K562 (cell line): Measurements from ENCODE around the gene SLC6A7. TPM values are rescaled to one million over a fixed set of nuclear protein-coding genes. Genes with fewer than 3 reads are reported as not detected.

Experiments
- ATAC-seq: fragments of 200-7000 bp; cut with Tn5 transposase; 3 replicates; pipeline ENCODE4 v1.9.1; 2020; ENCODE audit warnings: moderate library complexity
- BruUV-seq: library from RNA; stranded (reverse); fragments of 400-500 nt; replicated peaks from 2 replicates; lab custom pipeline; 2021; lab: Mats Ljungman, UMichigan
- CTCF ChIA-PET: fragments of 300-600 bp; formaldehyde crosslinking; extraction: SDS; loops from one replicate; lab custom pipeline; 2021; ENCODE audit warnings: low intra/inter-chr PET ratio; lab: Yijun Ruan, JAX
- POLR2A ChIA-PET: fragments of 300-600, 350-650 bp; sonication (Branson Sonifier 250); formaldehyde crosslinking; extraction: SDS; loops from one replicate; lab custom pipeline; 2021; ENCODE audit warnings: antibody characterized with exemption, inconsistent platforms; lab: Yijun Ruan, JAX
- DNase-seq, 4 experiments: peaks; one replicate each; pipeline versions ENCODE4 v3.0.0 to v3.0.0-alpha.2; 2011 to 2018; ENCODE audit warnings: low spot score in 3 of 4, mixed read lengths in 3 of 4; ENCODE audit errors: extremely low read depth in 1 of 4
- FAIRE-seq: peaks from 2 replicates; lab custom pipeline; 2011; peaks lifted over from hg19 to GRCh38; lab: Jason Lieb, UNC
- H2AFZ ChIP-seq: 2 replicates; pipeline ENCODE4 v1.6.0; 2011; ENCODE audit warnings: low read depth, low read length, control low read depth, inconsistent platforms
- H3K27ac ChIP-seq: fragments of 200-600 bp; 3 replicates; pipeline ENCODE4 v1.8.0; 2011; ENCODE audit warnings: low read depth, mild to moderate bottlenecking, control low read depth, inconsistent platforms, low read length, moderate library complexity, mixed read lengths; ENCODE audit errors: extremely low read depth
- H3K27me3 ChIP-seq, 2 experiments: fragments of 300-600 bp in 1 of 2; 2 replicates in 1 of 2; 3 replicates in 1 of 2; pipeline versions ENCODE4 v1.6.0 to v1.8.0; 2011; ENCODE audit warnings: inconsistent platforms in 2 of 2, low read length in 2 of 2, mild to moderate bottlenecking in 1 of 2, mixed read lengths in 1 of 2, moderate library complexity in 1 of 2; ENCODE audit not compliant: control insufficient read depth in 2 of 2, insufficient read depth in 2 of 2
- H3K36me3 ChIP-seq: fragments of 300-600 bp; 3 replicates; pipeline ENCODE4 v1.8.0; 2011; ENCODE audit warnings: mild to moderate bottlenecking, low read length, inconsistent platforms; ENCODE audit not compliant: control insufficient read depth, insufficient read depth
- H3K4me1 ChIP-seq, 2 experiments: fragments of 200-600 bp in 1 of 2; replicated peaks in 1 of 2; 2 replicates in 1 of 2; 3 replicates in 1 of 2; pipeline versions ENCODE4 v1.5.1 to v1.8.0; 2011; ENCODE audit warnings: inconsistent platforms in 2 of 2, low read length in 2 of 2, mild to moderate bottlenecking in 1 of 2, mixed read lengths in 1 of 2, moderate library complexity in 1 of 2; ENCODE audit not compliant: control insufficient read depth in 2 of 2, insufficient read depth in 2 of 2
- H3K4me2 ChIP-seq: 2 replicates; pipeline ENCODE4 v1.6.1; 2011; ENCODE audit warnings: low read length, control low read depth, inconsistent platforms, mixed read lengths; ENCODE audit not compliant: insufficient read depth
- H3K4me3 ChIP-seq: fragments of 200-600 bp; sonication (generic), shearing (Covaris generic); 2 replicates; pipeline ENCODE4 v1.5.1; 2016; ENCODE audit warnings: control low read depth, inconsistent platforms
- H3K79me2 ChIP-seq: fragments of 200-600 bp; 3 replicates; pipeline ENCODE4 v1.8.0; 2011; ENCODE audit warnings: low read length, inconsistent platforms; ENCODE audit not compliant: control insufficient read depth, insufficient read depth
- H3K9ac ChIP-seq, 2 experiments: 2 replicates each; pipeline versions ENCODE4 v1.6.0 to v1.6.1; 2011; ENCODE audit warnings: low read depth in 2 of 2, low read length in 2 of 2, control low read depth in 1 of 2, inconsistent platforms in 1 of 2, mild to moderate bottlenecking in 1 of 2, mixed read lengths in 1 of 2; ENCODE audit not compliant: insufficient read depth in 1 of 2
- H3K9me1 ChIP-seq: one replicate; pipeline ENCODE4 v1.6.0; 2011; ENCODE audit warnings: inconsistent platforms, mild to moderate bottlenecking, low read length, moderate library complexity; ENCODE audit not compliant: control insufficient read depth, insufficient read depth
- H3K9me3 ChIP-seq: replicated peaks from 2 replicates; pipeline ENCODE4 v1.5.1; 2011; ENCODE audit warnings: low read depth, low read length, inconsistent platforms; ENCODE audit not compliant: control insufficient read depth, insufficient read depth
- H4K20me1 ChIP-seq: replicated peaks from 2 replicates; pipeline ENCODE4 v1.6.1; 2011; ENCODE audit warnings: low read length, inconsistent platforms, mixed read lengths; ENCODE audit not compliant: control insufficient read depth, insufficient read depth
- CBFA2T2 ChIP-seq: fragments of 450-650 bp; conservative IDR thresholded peaks from 2 replicates; pipeline ENCODE4 v1.6.1; 2017; ENCODE audit warnings: mild to moderate bottlenecking
- CBFA2T3 ChIP-seq: fragments of 450-650 bp; IDR thresholded peaks from 2 replicates; pipeline ENCODE4 v1.6.1; 2017
- KLF13 ChIP-seq: fragments of 450-650 bp; IDR thresholded peaks from 2 replicates; pipeline ENCODE4 v1.6.1; 2016; ENCODE audit warnings: missing genetic modification characterization, low read depth, mild to moderate bottlenecking, missing compliant biosample characterization, moderate library complexity, borderline replicate concordance
- MAZ ChIP-seq, 2 experiments: fragments of 450-650 bp in 1 of 2; sonication (generic) in 1 of 2; formaldehyde crosslinking; IDR thresholded peaks in 1 of 2; conservative IDR thresholded peaks in 1 of 2; 2 replicates each; pipeline versions ENCODE4 v1.4.0 to v1.5.0; 2020; ENCODE audit warnings: mild to moderate bottlenecking in 1 of 2, missing genetic modification reagents in 1 of 2
- MEF2D ChIP-seq: conservative IDR thresholded peaks from 2 replicates; pipeline ENCODE4 v1.6.1; 2016; ENCODE audit warnings: low read depth, missing genetic modification characterization, missing compliant biosample characterization
- MEIS2 ChIP-seq: fragments of 450-650 bp; IDR thresholded peaks from 2 replicates; pipeline ENCODE4 v1.6.1; 2014; ENCODE audit warnings: mild to moderate bottlenecking; ENCODE audit not compliant: partially characterized antibody
- NR2C1 ChIP-seq, 2 experiments: fragments of 450-650 bp; IDR thresholded peaks; 2 replicates each; pipeline ENCODE4 v1.6.1; 2017; ENCODE audit warnings: mild to moderate bottlenecking in 2 of 2, antibody characterized with exemption in 1 of 2, inconsistent platforms in 1 of 2, missing compliant biosample characterization in 1 of 2, missing genetic modification characterization in 1 of 2
- RBM17 ChIP-seq: fragments of 200-400 bp; formaldehyde crosslinking; IDR thresholded peaks from 2 replicates; pipeline ENCODE4 v1.6.1; 2017; ENCODE audit warnings: low read depth, mild to moderate bottlenecking, low read length, borderline replicate concordance
- SIRT6 ChIP-seq: IDR thresholded peaks from one replicate; pipeline ENCODE4 v1.6.1; 2012; ENCODE audit warnings: low read depth, mild to moderate bottlenecking, control low read depth, inconsistent platforms, low read length, moderate library complexity
- SMAD2 ChIP-seq: fragments of 150-350 bp; IDR thresholded peaks from 2 replicates; pipeline ENCODE4 v1.6.1; 2014; ENCODE audit warnings: low read depth, mild to moderate bottlenecking, low read length
- TCF3 ChIP-seq: sonication (generic); formaldehyde crosslinking; IDR thresholded peaks from 2 replicates; pipeline ENCODE4 v1.4.0; 2020; ENCODE audit warnings: mild to moderate bottlenecking, missing genetic modification reagents
- WGBS: fragments of 100-300 bp; shearing (Covaris generic); methylation state at CpG from one replicate; pipeline ENCODE4 v1.1.6; 2016; ENCODE audit warnings: low coverage, mixed read lengths; ENCODE audit not compliant: insufficient coverage; ENCODE audit errors: missing lambda C conversion rate; 5-methylcytosine and 5-hydroxymethylcytosine counted together
- in situ Hi-C: fragments of 300-500 bp; cut with MboI; formaldehyde crosslinking; loops from 4 replicates; pipeline ENCODE4 v1.15.0; 2018; ENCODE audit warnings: inconsistent platforms, mixed read lengths
- intact Hi-C: fragments of 100-400 bp; cut with micrococcal nuclease; formaldehyde crosslinking; loops from 2 replicates; pipeline ENCODE4 v1.14.2; 2022
- polyA plus RNA-seq, 8 experiments: library from polyadenylated mRNA; depleted of rRNA in 4 of 8; stranded (reverse) in 5 of 8; unstranded in 3 of 8; fragments of >200 nt; fragmentation: Nextera tagmentation in 2 of 8; fragmentation: Illumina TruSeq in 1 of 8; extraction: Ambion mirVana in 2 of 8; extraction: Trizol in 1 of 8; gene quantifications; 2 replicates each; pipeline versions ENCODE4 v1.2.1 to v1.2.3, GENCODE V29; 2011 to 2014; ENCODE audit warnings: inconsistent platforms in 1 of 8, missing spikeins in 1 of 8
- total RNA-seq, 7 experiments: library from RNA; depleted of rRNA in 6 of 7; stranded (reverse); fragments of >200 nt in 6 of 7; fragmentation: Illumina TruSeq in 2 of 7; extraction: Trizol in 2 of 7; gene quantifications; 2 replicates each; pipeline versions ENCODE4 v1.2.1 to v1.2.3, GENCODE V29; 2011 to 2021; ENCODE audit warnings: low replicate concordance in 1 of 7
- TF ChIP-seq, protein P1 (sequence below): sonication (generic); formaldehyde crosslinking; IDR thresholded peaks from 2 replicates; pipeline ENCODE4 v1.9.0; 2022; ENCODE audit warnings: mild to moderate bottlenecking, missing genetic modification reagents
- TF ChIP-seq, protein P2 (sequence below): sonication (generic); formaldehyde crosslinking; IDR thresholded peaks from 2 replicates; pipeline ENCODE4 v1.8.1; 2023; ENCODE audit warnings: mild to moderate bottlenecking, missing genetic modification reagents
- TF ChIP-seq, protein P3 (sequence below): sonication (generic); formaldehyde crosslinking; IDR thresholded peaks from 2 replicates; pipeline ENCODE4 v1.8.0; 2022; ENCODE audit warnings: missing genetic modification reagents, mild to moderate bottlenecking, moderate library complexity, borderline replicate concordance
- TF ChIP-seq, protein P4 (sequence below), 2 experiments: fragments of 450-650 bp; conservative IDR thresholded peaks; 2 replicates each; pipeline ENCODE4 v1.6.1; 2017; ENCODE audit warnings: mild to moderate bottlenecking in 2 of 2, moderate library complexity in 2 of 2

SLC6A7 gene
- total and polyA plus RNA-seq, 9 of the 15 experiments (the other 6 are each of a cell fraction or from before 2014, with no cell fraction given) = not detected

DNA sequence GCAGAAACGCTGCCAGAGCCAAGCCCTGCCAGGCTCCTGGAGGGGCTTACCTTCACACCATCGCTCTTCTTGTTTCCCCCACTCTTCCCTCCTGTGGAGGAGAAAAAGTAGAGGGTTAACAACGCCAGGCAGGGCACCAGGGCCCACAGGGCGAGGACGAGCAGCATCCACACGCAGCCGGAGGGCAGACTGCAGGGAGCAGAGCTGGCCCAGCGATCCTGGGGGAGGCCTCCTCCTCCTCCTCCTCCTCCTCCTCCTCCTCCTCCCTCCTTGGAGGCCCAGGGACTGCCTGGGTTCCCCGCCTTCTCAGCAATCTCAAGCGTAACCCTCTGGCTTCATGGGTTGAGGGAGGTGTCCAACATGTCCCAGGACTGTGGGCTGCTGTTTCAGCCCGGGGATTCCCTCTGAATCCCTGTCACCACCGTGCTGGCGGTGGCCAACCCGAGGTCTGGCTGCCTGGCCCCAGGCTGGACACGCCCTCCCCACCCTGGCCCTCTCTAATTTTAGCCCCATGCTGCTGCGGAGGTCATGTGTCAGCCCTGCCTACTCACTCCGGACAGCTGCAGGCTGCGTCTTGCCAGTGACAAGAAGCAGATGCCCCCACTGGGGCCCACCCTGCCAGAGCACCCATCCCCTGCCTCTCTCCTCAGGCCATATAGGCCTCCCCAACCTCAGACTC is 55.4 kb downstream of the SLC6A7 start:
- WGBS = 12% methylated on average over 13 of the region's 18 CpGs
- H3K36me3 ChIP-seq = no peaks in the 10 kb centered on the region
- FAIRE-seq (peak; percentile 37), ATAC-seq (peak; percentile 80), DNase-seq (peak; percentile 74 to 77 (median 76))
- H3K79me2 ChIP-seq = no peaks in the 10 kb centered on the region
- H3K4me2 ChIP-seq = peak overlapping the region; percentile 36
- no peak overlapping the region for H3K4me3 ChIP-seq
- H4K20me1 ChIP-seq = no peaks in the 10 kb centered on the region
- H3K4me1 ChIP-seq = peaks cover 22 to 23% of the 10 kb centered on the region in 2 experiments
- H2AFZ ChIP-seq = peak overlapping the region; percentile 76
- H3K9ac ChIP-seq = peak overlapping the region in 1 of 2 experiments; percentile 77; a peak in 2 of 4 replicates
- no peaks in the 10 kb centered on the region for H3K9me3 ChIP-seq
- peaks cover 13 to 39% of the 10 kb centered on the region in 2 experiments; a peak in 4 of 5 replicates for H3K27me3 ChIP-seq
- intact Hi-C loops = no loop called here
- in situ Hi-C loops = no loop called here
- BruUV-seq = no TSS peak
- H3K27ac ChIP-seq = no peak overlapping the region
- POLR2A ChIA-PET = interaction anchor here (1.2 kb wide), 1 partner anchor 22 kb away, joined by 3 read pairs; no protein-coding TSS in a partner anchor
- no peaks in the 10 kb centered on the region for H3K9me1 ChIP-seq
- CTCF ChIA-PET = no interaction called here
- TF ChIP-seq KLF13 (tag) (0 out of 2 replicates have a peak, but pooled peaks have one; percentile 21), MAZ (CRISPR knock-in tag; conservative IDR thresholded peaks at IDR 0.05 in 1 of 2, IDR thresholded peaks at IDR 0.05 in 1 of 2) (0 out of 4 replicates have a peak, but pooled peaks of 1 of the 2 experiments have one; percentile 12), MEF2D (tag) (peak; percentile 69; the same call in 1 of the 2 replicates), RBM17 (no peak), NR2C1 (IDR thresholded peaks at IDR 0.05) (no peak), NR2C1 (tag; IDR thresholded peaks at IDR 0.05) (peak; percentile 32), SIRT6 (no peak), CBFA2T3 (peak; percentile 6; the same call in 1 of the 2 replicates), SMAD2 (no peak), TCF3 (CRISPR knock-in tag) (peak; percentile 17; the same call in 1 of the 2 replicates), MEIS2 (no peak), CBFA2T2 (0 out of 2 replicates have a peak, but pooled peaks have one; percentile 4)
- TF ChIP-seq, protein P1, sequence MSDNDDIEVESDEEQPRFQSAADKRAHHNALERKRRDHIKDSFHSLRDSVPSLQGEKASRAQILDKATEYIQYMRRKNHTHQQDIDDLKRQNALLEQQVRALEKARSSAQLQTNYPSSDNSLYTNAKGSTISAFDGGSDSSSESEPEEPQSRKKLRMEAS = 0 out of 2 replicates have a peak, but pooled peaks have one; percentile 28
- TF ChIP-seq, protein P2, sequence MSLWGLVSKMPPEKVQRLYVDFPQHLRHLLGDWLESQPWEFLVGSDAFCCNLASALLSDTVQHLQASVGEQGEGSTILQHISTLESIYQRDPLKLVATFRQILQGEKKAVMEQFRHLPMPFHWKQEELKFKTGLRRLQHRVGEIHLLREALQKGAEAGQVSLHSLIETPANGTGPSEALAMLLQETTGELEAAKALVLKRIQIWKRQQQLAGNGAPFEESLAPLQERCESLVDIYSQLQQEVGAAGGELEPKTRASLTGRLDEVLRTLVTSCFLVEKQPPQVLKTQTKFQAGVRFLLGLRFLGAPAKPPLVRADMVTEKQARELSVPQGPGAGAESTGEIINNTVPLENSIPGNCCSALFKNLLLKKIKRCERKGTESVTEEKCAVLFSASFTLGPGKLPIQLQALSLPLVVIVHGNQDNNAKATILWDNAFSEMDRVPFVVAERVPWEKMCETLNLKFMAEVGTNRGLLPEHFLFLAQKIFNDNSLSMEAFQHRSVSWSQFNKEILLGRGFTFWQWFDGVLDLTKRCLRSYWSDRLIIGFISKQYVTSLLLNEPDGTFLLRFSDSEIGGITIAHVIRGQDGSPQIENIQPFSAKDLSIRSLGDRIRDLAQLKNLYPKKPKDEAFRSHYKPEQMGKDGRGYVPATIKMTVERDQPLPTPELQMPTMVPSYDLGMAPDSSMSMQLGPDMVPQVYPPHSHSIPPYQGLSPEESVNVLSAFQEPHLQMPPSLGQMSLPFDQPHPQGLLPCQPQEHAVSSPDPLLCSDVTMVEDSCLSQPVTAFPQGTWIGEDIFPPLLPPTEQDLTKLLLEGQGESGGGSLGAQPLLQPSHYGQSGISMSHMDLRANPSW = no peak
- TF ChIP-seq, protein P3, sequence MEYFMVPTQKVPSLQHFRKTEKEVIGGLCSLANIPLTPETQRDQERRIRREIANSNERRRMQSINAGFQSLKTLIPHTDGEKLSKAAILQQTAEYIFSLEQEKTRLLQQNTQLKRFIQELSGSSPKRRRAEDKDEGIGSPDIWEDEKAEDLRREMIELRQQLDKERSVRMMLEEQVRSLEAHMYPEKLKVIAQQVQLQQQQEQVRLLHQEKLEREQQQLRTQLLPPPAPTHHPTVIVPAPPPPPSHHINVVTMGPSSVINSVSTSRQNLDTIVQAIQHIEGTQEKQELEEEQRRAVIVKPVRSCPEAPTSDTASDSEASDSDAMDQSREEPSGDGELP (CRISPR knock-in tag) = peak; percentile 64; the same call in 1 of the 2 replicates
- TF ChIP-seq, protein P4, sequence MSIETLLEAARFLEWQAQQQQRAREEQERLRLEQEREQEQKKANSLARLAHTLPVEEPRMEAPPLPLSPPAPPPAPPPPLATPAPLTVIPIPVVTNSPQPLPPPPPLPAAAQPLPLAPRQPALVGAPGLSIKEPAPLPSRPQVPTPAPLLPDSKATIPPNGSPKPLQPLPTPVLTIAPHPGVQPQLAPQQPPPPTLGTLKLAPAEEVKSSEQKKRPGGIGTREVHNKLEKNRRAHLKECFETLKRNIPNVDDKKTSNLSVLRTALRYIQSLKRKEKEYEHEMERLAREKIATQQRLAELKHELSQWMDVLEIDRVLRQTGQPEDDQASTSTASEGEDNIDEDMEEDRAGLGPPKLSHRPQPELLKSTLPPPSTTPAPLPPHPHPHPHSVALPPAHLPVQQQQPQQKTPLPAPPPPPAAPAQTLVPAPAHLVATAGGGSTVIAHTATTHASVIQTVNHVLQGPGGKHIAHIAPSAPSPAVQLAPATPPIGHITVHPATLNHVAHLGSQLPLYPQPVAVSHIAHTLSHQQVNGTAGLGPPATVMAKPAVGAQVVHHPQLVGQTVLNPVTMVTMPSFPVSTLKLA (conservative IDR thresholded peaks at IDR 0.05) = peak in 1 of 2 experiments; percentile 35; a peak in 1 of 4 replicates
